TTC549 (cell line): ENCODE results near the gene SNRK.
"Not testable (repeated sequence)": the region's sequence is repeated elsewhere in the genome, so short reads cannot be mapped to it uniquely, and the experiment has no call there.

Experiments
- FAIRE-seq: peaks from 2 replicates; lab custom pipeline; 2012; peaks lifted over from hg19 to GRCh38; lab: Jason Lieb, UNC

Gene SNRK

DNA sequence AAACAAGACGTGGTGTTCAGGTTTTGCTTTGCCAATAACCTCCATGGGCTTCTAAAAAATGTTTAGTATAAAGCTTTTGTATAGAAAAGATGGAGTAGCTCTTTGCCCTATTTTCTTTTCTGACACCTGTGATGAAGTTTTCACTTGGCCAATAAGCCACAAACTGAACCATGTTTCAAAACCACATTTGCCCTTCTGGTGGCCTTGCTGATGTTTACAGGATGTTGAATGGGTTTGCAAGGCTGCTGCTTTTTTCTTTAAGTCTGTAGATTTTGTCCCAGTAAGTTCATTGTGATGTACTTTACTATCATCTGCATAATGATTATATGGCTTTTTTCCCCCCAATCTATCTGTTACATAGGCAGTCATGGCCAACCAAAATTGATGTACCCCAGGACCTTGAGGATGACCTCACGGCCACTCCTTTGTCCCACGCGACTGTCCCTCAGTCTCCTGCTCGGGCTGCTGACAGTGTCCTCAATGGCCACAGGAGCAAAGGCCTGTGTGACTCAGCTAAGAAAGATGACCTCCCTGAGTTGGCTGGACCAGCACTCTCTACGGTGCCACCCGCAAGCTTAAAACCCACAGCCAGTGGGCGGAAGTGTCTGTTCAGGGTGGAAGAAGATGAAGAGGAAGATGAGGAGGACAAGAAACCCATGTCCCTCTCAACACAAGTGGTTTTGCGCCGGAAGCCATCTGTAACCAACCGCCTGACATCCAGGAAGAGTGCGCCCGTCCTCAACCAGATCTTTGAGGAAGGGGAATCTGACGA, 60.8 kb downstream of the SNRK start:
- no peak for FAIRE-seq

DNA sequence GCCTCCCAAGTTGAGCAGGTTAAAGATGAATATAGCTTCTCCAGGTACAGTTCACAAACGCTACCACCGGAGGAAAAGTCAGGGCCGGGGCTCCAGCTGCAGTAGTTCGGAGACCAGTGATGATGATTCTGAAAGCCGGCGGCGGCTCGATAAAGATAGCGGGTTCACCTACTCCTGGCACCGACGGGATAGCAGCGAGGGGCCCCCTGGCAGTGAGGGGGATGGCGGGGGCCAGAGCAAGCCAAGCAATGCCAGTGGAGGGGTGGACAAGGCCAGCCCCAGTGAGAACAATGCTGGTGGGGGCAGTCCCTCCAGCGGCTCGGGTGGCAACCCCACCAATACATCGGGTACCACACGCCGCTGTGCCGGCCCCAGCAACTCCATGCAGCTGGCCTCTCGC, 61.4 kb downstream of the SNRK start:
- no peak for FAIRE-seq

DNA sequence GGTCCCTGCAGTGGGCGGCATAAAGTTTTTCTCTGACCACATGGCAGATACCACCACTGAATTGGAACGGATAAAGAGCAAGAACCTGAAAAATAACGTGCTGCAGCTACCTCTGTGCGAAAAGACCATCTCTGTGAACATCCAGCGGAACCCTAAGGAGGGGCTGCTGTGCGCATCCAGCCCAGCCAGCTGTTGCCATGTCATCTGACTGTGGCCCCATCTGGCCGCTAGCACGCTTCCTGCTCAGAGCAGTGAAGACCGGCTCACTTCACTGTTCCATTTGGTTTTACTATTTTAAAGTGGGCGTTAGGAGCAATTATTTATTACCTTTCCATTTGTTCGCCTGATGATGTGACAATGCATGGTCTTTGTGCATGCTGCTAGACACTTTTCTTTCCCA, 62.0 kb downstream of the SNRK start:
- no peak for FAIRE-seq

GRCh38 chr3:43348852-43349574, 62.7 kb downstream of the SNRK start:
- no peak for FAIRE-seq

- FAIRE-seq, result no peak
Observed at GRCh38 chr3:43349716-43350115, 63.4 kb downstream of the SNRK start.

DNA sequence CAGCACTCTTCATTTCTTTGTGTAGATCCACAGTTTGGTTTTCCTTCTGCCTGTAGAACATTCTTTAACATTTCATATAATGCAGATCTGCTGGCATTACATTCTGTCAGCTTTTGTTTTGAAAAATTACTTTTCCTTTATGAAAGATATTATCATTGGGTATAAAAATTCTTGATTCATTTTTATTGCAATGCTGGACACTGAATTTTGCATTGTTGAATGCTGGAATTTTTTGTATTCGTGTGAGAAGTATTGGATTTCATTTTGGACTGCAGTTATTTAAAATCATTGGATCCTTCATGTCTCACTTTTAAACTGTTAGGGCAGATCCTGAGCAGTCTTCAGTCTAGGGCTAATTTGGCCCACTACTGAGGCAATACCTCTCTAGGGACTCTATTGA, 67.1 kb downstream of the SNRK start:
- FAIRE-seq, result no peak

- FAIRE-seq, result no peak
Observed at GRCh38 chr3:43353923-43354670, 67.8 kb downstream of the SNRK start.

DNA sequence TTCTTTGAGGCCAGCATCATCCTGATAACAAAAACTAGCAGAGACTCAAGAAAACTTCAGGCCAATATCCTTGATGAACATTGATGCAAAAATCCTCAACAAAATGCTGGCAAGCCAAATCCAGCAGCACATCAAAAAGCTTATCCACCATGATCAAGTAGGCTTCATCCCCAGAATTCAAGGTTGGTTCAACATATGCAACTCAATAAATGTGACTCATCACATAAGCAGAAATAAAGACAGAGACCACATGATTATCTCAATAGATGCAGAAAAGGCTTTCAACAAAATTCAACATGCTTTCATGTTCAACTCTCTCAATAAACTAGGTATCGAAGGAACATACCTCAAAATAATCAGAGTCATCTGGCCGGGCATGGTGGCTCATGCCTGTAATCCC, 69.7 kb downstream of the SNRK start:
- not testable (repeated sequence) for FAIRE-seq

- FAIRE-seq, result no peak
Observed at GRCh38 chr3:43361077-43361476, 74.7 kb downstream of the SNRK start.

DNA sequence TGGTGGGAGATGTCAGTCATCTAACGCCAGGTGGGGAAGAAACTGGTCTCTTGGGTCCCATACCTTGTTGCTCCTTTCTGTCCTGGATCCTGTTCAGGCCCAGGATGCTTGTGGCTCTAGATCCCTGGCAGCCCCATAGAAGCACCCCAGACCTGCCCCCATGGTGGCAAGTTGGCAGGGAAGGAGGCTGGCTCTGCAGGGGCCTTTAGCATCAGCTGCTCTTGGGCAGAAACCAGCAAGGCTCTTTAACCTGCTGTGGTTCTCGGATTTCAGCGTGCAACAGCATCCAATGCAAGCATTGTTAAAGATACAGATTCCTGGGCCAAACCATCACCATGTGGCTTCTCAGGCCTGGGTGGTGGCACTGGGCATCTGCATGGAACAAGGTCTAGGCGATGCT, 75.8 kb downstream of the SNRK start:
- no peak for FAIRE-seq

DNA sequence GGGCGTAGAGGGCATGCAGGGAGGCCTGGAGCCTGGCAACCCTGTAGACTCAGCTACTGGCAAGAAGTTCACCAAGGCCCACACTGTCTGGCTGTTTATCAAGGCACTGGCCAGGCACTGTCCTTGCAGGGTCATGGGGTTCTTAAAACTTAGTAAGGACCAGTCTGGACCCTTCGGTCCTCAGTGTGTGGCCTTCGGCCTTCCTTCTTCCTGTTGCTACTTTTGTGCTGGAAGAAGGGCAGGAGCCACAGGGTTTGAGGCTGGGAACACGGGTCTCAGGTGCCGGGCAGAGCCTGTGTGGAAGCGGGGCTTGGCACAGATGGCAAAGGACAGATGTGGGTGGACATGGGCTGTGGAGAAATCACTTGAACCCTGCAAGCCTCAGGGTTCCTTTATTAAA, 76.6 kb downstream of the SNRK start:
- no peak for FAIRE-seq

DNA sequence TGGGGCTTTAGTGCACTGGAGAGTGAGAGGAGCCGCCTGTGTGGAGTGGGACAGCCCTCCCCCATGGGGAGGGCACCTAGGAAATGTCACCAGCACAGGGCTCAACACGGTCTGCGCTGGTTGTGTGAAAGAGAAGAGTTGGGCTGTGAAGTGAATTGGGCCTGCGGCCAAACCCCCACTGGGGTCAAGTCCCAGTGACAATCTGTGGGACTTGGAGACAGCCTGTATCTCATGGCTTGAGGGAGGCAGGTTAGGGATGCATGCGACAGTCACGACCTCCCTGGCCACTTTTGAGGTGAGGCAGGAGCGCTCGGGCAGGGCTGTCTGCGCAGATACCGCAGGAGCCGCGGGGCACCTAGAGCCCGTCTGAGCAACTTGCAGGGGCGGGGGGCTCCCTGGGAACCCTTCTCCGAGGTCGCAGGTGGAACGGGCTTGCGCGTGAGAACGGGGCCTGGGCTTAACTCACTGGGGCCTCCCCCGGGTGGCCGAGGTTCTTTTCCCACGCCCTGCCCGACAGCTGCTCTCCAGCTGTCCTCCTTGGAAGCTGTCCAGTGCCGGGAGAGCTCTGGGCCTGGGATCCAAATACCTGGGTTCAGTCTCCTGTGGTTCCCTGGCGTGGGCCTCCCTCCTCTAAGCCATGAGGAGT, 77.4 kb downstream of the SNRK start:
- FAIRE-seq, result no peak

GRCh38 chr3:43364494-43364893, 78.2 kb downstream of the SNRK start:
- no peak for FAIRE-seq

GRCh38 chr3:43364926-43365325, 78.6 kb downstream of the SNRK start:
- no peak for FAIRE-seq

DNA sequence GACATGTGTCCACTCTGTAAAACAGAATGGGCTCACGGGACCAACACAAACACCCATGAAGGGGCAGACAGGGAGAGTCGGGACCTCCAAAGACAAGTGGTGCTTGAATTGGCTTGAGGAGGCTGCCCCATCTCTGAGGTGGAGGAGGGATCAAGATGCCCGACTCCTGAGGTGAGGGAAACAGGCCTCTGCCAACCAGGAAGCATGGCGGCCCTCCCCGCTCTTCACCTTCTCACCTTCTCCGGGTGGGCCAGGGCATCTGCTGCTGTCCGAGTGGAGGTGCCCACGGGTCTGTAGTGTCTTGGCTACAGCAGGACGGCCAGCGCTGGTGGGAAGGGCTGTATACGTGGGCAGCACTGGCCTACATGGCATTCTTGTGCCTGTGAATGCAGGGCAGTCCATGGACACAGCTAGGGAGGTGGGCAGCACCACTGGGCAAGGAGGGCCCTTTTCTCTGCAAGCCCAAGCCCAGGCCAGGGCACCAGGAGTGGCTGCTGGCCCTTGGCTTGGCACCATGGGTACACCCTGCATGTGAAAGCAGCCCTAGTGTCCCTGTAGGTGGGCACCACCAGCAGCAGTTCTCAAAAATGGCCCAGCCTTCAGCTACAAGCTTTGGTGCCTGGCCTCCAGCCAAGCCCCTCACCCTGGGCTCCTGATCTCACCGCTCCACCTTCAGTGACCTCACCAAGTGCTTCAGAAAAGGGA, 79.4 kb downstream of the SNRK start:
- FAIRE-seq, result no peak

GRCh38 chr3:43366481-43366880, 80.1 kb downstream of the SNRK start:
- FAIRE-seq, result no peak

DNA sequence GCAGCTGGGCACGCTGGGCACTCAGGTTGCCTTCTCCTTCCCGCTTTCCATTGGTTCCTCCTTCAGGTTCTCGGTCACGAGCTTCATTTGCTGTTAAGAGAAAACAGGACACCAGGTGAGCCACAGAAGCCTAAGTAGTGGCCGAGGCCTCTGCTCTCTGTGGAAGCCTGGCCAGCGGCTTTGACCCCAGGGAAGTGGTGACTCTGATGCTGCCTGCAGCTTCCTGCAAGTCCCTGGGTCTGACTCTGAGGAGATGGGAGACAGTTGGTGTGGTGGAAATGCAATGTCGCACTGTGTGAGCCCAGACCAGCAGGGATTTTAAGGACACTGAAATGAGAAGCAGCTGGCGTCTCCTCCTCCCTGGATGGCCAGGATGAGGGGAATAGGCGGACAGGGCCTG, 80.5 kb downstream of the SNRK start:
- no peak for FAIRE-seq

- no peak for FAIRE-seq
Observed at GRCh38 chr3:43369404-43370292, 83.3 kb downstream of the SNRK start.

DNA sequence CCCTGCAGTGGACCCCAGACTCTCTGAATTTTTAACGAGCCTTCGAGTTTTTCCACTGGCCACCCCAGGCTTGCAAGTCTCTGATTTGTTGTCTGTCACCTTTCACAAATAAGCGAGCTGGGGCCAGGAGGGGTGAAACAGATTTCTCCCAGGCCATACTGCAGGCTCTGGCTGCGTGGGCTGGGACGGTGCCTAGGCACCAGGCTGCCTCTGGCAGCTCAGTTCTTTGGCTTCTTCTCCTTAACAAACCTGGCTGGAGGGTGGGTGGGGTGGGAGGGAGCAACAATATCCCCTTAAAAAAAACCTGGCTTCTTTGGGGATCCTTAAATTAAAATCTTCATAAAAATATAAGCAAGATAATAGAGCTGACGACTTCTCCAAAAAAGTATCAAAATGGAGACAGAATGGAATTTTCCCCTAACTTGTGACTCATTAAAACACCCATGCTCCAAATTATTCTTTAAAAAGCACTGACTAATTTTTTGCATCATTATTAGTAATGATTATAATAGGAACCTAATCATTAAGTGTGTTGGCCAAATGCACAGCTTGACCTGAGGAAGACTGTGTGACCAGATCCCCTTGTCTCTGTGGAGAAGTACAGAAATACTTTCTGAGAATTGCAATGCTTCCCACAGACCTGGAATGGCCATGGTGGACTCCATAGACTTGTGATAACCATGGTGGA, 84.1 kb downstream of the SNRK start:
- no peak for FAIRE-seq

DNA sequence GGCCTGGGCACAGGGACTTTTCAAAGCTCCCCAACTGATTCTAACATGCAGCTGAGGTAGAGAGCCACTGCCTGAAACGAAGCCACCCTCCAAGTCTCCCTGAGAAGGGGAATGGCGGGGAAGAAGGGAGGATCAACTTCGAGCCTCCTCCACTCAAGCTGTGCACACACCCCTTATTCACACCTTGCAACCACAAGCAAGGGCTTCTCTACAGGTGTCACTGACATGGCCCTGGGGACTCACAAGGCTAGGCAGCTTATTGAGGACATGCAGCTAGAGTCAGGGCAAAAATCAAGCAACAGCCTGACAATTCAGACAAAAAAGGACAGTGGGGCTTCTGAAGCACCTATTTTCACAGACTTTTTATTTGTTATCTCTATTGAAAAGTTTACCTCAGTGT, 85.2 kb downstream of the SNRK start:
- no peak for FAIRE-seq
